H9 (cell line): Measurements from ENCODE around the gene MED12. TPM values are rescaled to one million over a fixed set of nuclear protein-coding genes. Genes with fewer than 3 reads are reported as not detected.

Experiments
- DNase-seq: peaks from one replicate; pipeline ENCODE4 v3.0.0-alpha.2; 2017
- H2AFZ ChIP-seq: one replicate; pipeline ENCODE4 v1.6.1; 2013; ENCODE audit warnings: mild to moderate bottlenecking, low read length, control low read depth, moderate library complexity
- H2AK5ac ChIP-seq: 2 replicates; pipeline ENCODE4 v1.6.1; 2013; ENCODE audit warnings: low read length, control low read depth, mixed read lengths; ENCODE audit not compliant: insufficient read length
- H2BK120ac ChIP-seq: one replicate; pipeline ENCODE4 v1.6.1; 2013; ENCODE audit warnings: low read depth, mild to moderate bottlenecking, low read length, control low read depth, inconsistent platforms; ENCODE audit not compliant: poor library complexity, severe bottlenecking
- H2BK12ac ChIP-seq: 2 replicates; pipeline ENCODE4 v1.6.1; 2013; ENCODE audit warnings: low read length, control low read depth, mixed read lengths, low read depth; ENCODE audit not compliant: insufficient read length
- H2BK15ac ChIP-seq: 2 replicates; pipeline ENCODE4 v1.6.1; 2013; ENCODE audit warnings: low read depth, low read length, control low read depth
- H2BK20ac ChIP-seq: one replicate; pipeline ENCODE4 v1.6.1; 2013; ENCODE audit warnings: low read depth, mild to moderate bottlenecking, low read length, control low read depth, inconsistent platforms; ENCODE audit not compliant: poor library complexity, severe bottlenecking
- H2BK5ac ChIP-seq: 2 replicates; pipeline ENCODE4 v1.6.1; 2013; ENCODE audit warnings: low read length, control low read depth, mixed read lengths; ENCODE audit not compliant: insufficient read length
- H3K14ac ChIP-seq: 2 replicates; pipeline ENCODE4 v1.6.1; 2013; ENCODE audit warnings: low read length, control low read depth; ENCODE audit not compliant: insufficient read depth
- H3K18ac ChIP-seq: 2 replicates; pipeline ENCODE4 v1.6.1; 2013; ENCODE audit warnings: low read depth, mild to moderate bottlenecking, mixed read lengths, low read length, control low read depth; ENCODE audit not compliant: insufficient read length
- H3K23ac ChIP-seq: 2 replicates; pipeline ENCODE4 v1.6.1; 2013; ENCODE audit warnings: low read length, control low read depth, mixed read lengths, low read depth; ENCODE audit not compliant: insufficient read length
- H3K23me2 ChIP-seq: 2 replicates; pipeline ENCODE4 v1.6.1; 2013; ENCODE audit warnings: low read depth, mild to moderate bottlenecking, mixed read lengths, low read length, control low read depth; ENCODE audit not compliant: insufficient read length, poor library complexity, severe bottlenecking
- H3K27ac ChIP-seq: 2 replicates; pipeline ENCODE4 v1.5.1; 2013; ENCODE audit warnings: low read length, control low read depth, mixed read lengths, low read depth; ENCODE audit not compliant: insufficient read length
- H3K27me3 ChIP-seq: 2 replicates; pipeline ENCODE4 v1.6.1; 2013; ENCODE audit warnings: low read length, control low read depth, inconsistent platforms; ENCODE audit not compliant: insufficient read depth
- H3K4ac ChIP-seq: 2 replicates; pipeline ENCODE4 v1.6.1; 2013; ENCODE audit warnings: low read depth, mild to moderate bottlenecking, control low read depth, inconsistent platforms, low read length, moderate library complexity
- H3K4me1 ChIP-seq: 2 replicates; pipeline ENCODE4 v1.6.1; 2013; ENCODE audit warnings: low read length, control low read depth, inconsistent platforms; ENCODE audit not compliant: insufficient read depth
- H3K4me2 ChIP-seq: 2 replicates; pipeline ENCODE4 v1.6.1; 2013; ENCODE audit warnings: low read length, control low read depth, mixed read lengths; ENCODE audit not compliant: insufficient read length, insufficient read depth
- H3K56ac ChIP-seq: 2 replicates; pipeline ENCODE4 v1.6.1; 2013; ENCODE audit warnings: low read depth, mild to moderate bottlenecking, mixed read lengths, low read length, control low read depth; ENCODE audit not compliant: insufficient read length
- H3K79me1 ChIP-seq: 2 replicates; pipeline ENCODE4 v1.6.1; 2013; ENCODE audit warnings: low read depth, mild to moderate bottlenecking, moderate library complexity, low read length, control low read depth, inconsistent platforms; ENCODE audit not compliant: insufficient read depth, poor library complexity, severe bottlenecking
- H3K79me2 ChIP-seq: 2 replicates; pipeline ENCODE4 v1.6.1; 2013; ENCODE audit warnings: low read length, control low read depth, inconsistent platforms; ENCODE audit not compliant: insufficient read depth
- H3K9ac ChIP-seq: 2 replicates; pipeline ENCODE4 v1.6.1; 2013; ENCODE audit warnings: low read length, control low read depth, mixed read lengths; ENCODE audit not compliant: insufficient read length; ENCODE audit errors: extremely low read depth
- H3K9me3 ChIP-seq: one replicate; pipeline ENCODE4 v1.6.1; 2013; ENCODE audit warnings: low read depth, low read length, inconsistent platforms; ENCODE audit not compliant: control insufficient read depth
- H3T11ph ChIP-seq: one replicate; pipeline ENCODE4 v1.6.1; 2013; ENCODE audit warnings: mild to moderate bottlenecking, low read length, control low read depth, inconsistent platforms
- H4K20me1 ChIP-seq: one replicate; pipeline ENCODE4 v1.6.1; 2013; ENCODE audit not compliant: control insufficient read depth, insufficient read length, insufficient read depth
- H4K5ac ChIP-seq: 2 replicates; pipeline ENCODE4 v1.6.1; 2013; ENCODE audit warnings: low read depth, mild to moderate bottlenecking, mixed read lengths, low read length, control low read depth; ENCODE audit not compliant: insufficient read length
- H4K8ac ChIP-seq: replicated peaks from 2 replicates; pipeline ENCODE4 v1.6.1; 2013; ENCODE audit warnings: low read length, control low read depth, mixed read lengths, low read depth; ENCODE audit not compliant: insufficient read length
- H4K91ac ChIP-seq: 2 replicates; pipeline ENCODE4 v1.6.1; 2013; ENCODE audit warnings: low read depth, mild to moderate bottlenecking, moderate library complexity, mixed read lengths, low read length, control low read depth; ENCODE audit not compliant: insufficient read length
- H3K27ac Mint-ChIP-seq, 3 experiments: 2 replicates in 2 of 3; 3 replicates in 1 of 3; pipeline ENCODE4 v1.8.0; 2020 to 2021; ENCODE audit warnings: mixed read lengths in 3 of 3, mild to moderate bottlenecking in 1 of 3, moderate library complexity in 1 of 3
- H3K27me3 Mint-ChIP-seq: 2 replicates; pipeline ENCODE4 v1.8.0; 2021; ENCODE audit warnings: low read depth, mild to moderate bottlenecking, moderate library complexity, mixed read lengths
- H3K36me3 Mint-ChIP-seq, 3 experiments: 2 replicates in 2 of 3; 3 replicates in 1 of 3; pipeline ENCODE4 v1.8.0; 2020 to 2021; ENCODE audit warnings: low read depth in 3 of 3, mixed read lengths in 3 of 3; ENCODE audit not compliant: insufficient read depth in 1 of 3
- H3K4me1 Mint-ChIP-seq, 2 experiments: 2 replicates each; pipeline ENCODE4 v1.8.0; 2020; ENCODE audit warnings: mixed read lengths in 2 of 2
- H3K4me3 Mint-ChIP-seq, 2 experiments: 2 replicates in 1 of 2; 3 replicates in 1 of 2; pipeline ENCODE4 v1.8.0; 2020 to 2021; ENCODE audit warnings: mild to moderate bottlenecking in 2 of 2, mixed read lengths in 2 of 2, moderate library complexity in 1 of 2
- H3K9me3 Mint-ChIP-seq, 2 experiments: 2 replicates in 1 of 2; 3 replicates in 1 of 2; pipeline ENCODE4 v1.8.0; 2020; ENCODE audit warnings: mild to moderate bottlenecking in 2 of 2, mixed read lengths in 2 of 2, moderate library complexity in 1 of 2
- CTCF ChIP-seq: fragments of 200-600 bp; sonication (generic); conservative IDR thresholded peaks from 3 replicates; pipeline ENCODE4 v1.8.0; 2021; ENCODE audit warnings: antibody characterized with exemption, mild to moderate bottlenecking
- WGBS: extraction: QIAGEN DNeasy Blood & Tissue Kit; methylation state at CpG from one replicate; pipeline ENCODE4 v1.1.7; 2013; ENCODE audit warnings: missing lambda C conversion rate, low lambda C conversion rate, mixed read lengths; ENCODE audit not compliant: insufficient read length; ENCODE audit errors: extremely low coverage; 5-methylcytosine and 5-hydroxymethylcytosine counted together
- total RNA-seq: library from RNA; stranded (reverse); gene quantifications from 2 replicates; pipeline ENCODE4 v1.2.1, GENCODE V29; 2021

The MED12 gene
- total RNA-seq, 1 experiment from 2014 or later, result 33.0 TPM

GRCh38 chrX:71181558-71181909 is 63.1 kb downstream of the MED12 start:
- peak overlapping the region; percentile 83 for H2BK120ac ChIP-seq

More at GRCh38 chrX:71181558-71181909, 63.1 kb downstream of the MED12 start:
- H2BK20ac ChIP-seq, result no peak overlapping the region
- no peak overlapping the region for H2BK5ac ChIP-seq
- H3K4me2 ChIP-seq, result peak overlapping the region; percentile 60
- no peak overlapping the region for H3K56ac ChIP-seq
- no peak overlapping the region for H4K91ac ChIP-seq
- peaks cover 58 to 67% of the 10 kb centered on the region in 2 experiments for H3K9me3 Mint-ChIP-seq
- H3K14ac ChIP-seq, result peak overlapping the region; percentile 85; the same call in 1 of the 2 replicates
- H4K5ac ChIP-seq, result no peak overlapping the region
- no peak overlapping the region for H3T11ph ChIP-seq
- peak overlapping the region; percentile 55 for H3K9ac ChIP-seq
- DNase-seq, result peak; percentile 34
- peaks cover 5 to 11% (median 11%) of the 10 kb centered on the region in 3 experiments for H3K36me3 Mint-ChIP-seq
- peaks cover 18 to 23% of the 10 kb centered on the region in 2 experiments for H3K4me1 Mint-ChIP-seq
- no peaks in the 10 kb centered on the region for H3K27me3 ChIP-seq
- no peaks in the 10 kb centered on the region for H4K20me1 ChIP-seq
- TF ChIP-seq CTCF, result no peak
- H3K4ac ChIP-seq, result no peak overlapping the region; the same call in 1 of the 2 replicates
- H3K79me2 ChIP-seq, result no peaks in the 10 kb centered on the region
- peak overlapping the region; percentile 76 for H3K18ac ChIP-seq
- WGBS, result no CpG with 5 or more reads among the region's 10 CpGs
- no peak overlapping the region for H4K8ac ChIP-seq
- H3K79me1 ChIP-seq, result no peaks in the 10 kb centered on the region
- H2AK5ac ChIP-seq, result no peak overlapping the region
- peaks cover 4% of the 10 kb centered on the region for H3K4me1 ChIP-seq
- peaks cover 16% of the 10 kb centered on the region for H3K9me3 ChIP-seq
- peak overlapping the region; percentile 98 to 99 (median 99) for H3K27ac Mint-ChIP-seq
- peak overlapping the region; percentile 93 for H3K27ac ChIP-seq
- H3K4me3 Mint-ChIP-seq, result peak overlapping the region; percentile 67 to 81
- H3K23ac ChIP-seq, result no peak overlapping the region
- H2BK15ac ChIP-seq, result no peak overlapping the region
- H3K27me3 Mint-ChIP-seq, result no peaks in the 10 kb centered on the region; the same call in none of the 2 replicates
- no peak overlapping the region for H2AFZ ChIP-seq
- H3K23me2 ChIP-seq, result peaks cover 9% of the 10 kb centered on the region
- no peak overlapping the region for H2BK12ac ChIP-seq
